ENCODE data around the gene ETFDH.

DNA sequence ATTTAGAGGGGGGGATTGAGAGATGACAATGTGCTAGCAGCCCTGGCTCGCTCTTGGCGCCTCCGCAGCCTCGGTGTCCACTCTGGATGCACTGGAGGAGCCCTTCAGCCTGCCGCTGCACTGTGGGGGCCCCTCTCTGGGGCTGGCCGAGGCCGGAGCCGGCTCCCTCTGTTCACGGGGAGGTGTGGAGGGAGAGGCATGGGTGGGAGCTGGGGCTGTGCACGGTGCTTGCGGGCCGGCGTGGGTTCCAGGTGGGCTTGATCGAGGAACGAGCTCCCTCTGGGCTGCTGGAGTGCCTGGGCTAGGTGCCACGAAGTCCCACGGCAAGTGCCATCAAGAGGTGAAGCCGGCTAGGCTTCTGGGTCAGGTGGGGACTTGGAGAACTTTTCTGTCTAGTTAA is 7.3 kb upstream of the ETFDH start:
- TF ChIP-seq, protein P1, sequence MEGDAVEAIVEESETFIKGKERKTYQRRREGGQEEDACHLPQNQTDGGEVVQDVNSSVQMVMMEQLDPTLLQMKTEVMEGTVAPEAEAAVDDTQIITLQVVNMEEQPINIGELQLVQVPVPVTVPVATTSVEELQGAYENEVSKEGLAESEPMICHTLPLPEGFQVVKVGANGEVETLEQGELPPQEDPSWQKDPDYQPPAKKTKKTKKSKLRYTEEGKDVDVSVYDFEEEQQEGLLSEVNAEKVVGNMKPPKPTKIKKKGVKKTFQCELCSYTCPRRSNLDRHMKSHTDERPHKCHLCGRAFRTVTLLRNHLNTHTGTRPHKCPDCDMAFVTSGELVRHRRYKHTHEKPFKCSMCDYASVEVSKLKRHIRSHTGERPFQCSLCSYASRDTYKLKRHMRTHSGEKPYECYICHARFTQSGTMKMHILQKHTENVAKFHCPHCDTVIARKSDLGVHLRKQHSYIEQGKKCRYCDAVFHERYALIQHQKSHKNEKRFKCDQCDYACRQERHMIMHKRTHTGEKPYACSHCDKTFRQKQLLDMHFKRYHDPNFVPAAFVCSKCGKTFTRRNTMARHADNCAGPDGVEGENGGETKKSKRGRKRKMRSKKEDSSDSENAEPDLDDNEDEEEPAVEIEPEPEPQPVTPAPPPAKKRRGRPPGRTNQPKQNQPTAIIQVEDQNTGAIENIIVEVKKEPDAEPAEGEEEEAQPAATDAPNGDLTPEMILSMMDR (IDR thresholded peaks at IDR 0.05), result no peak
- no peak for TF ChIP-seq POLR2A (IDR thresholded peaks at IDR 0.05)
